ENCODE measurements around the gene TBX22.

DNA sequence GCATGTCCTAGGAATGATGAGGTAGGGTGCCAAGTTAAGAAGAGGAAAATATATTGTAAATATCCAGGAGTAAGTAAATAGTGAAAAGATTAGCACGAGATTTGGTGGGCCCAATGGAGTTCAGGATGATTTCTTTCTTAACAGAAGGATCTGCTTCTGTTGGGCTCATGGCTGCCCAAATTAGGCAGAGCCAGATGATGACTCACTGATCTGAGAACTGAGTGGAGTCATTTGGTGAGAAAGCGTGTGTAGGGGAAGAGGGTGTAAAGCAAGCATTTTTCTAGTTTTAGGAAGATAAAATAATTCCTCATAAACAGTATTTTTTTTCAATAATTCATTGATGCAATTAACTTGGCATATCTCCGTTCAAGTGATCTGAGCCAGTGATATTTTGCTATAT is 1.6 kb downstream of the TBX22 start:
- no peak for TF ChIP-seq POLR2A (IDR thresholded peaks at IDR 0.05; ENCODE audit: extremely low read depth, insufficient read length)
- TF ChIP-seq, protein P1, sequence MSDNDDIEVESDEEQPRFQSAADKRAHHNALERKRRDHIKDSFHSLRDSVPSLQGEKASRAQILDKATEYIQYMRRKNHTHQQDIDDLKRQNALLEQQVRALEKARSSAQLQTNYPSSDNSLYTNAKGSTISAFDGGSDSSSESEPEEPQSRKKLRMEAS (IDR thresholded peaks at IDR 0.05; ENCODE audit: low read depth, low read length) = no peak
- no peak for TF ChIP-seq MYC (IDR thresholded peaks at IDR 0.05; ENCODE audit: low read depth, low read length)
